GM23338 (cell line): ENCODE data around the gene PCYT2. TPM values are rescaled to one million over a fixed set of nuclear protein-coding genes. Genes with fewer than 3 reads are reported as not detected.

ENCODE experiments used
- ATAC-seq: fragments of 200-7000 bp; cut with Tn5 transposase; 3 replicates; pipeline ENCODE4 v1.9.1; 2020
- DNase-seq: peaks from one replicate; pipeline ENCODE4 v3.0.0-alpha.2; 2015; ENCODE audit warnings: low spot score
- H2AFZ ChIP-seq: fragments of 200-600 bp; sonication (generic); 2 replicates; pipeline ENCODE4 v1.8.0; 2016; ENCODE audit warnings: antibody characterized with exemption, mild to moderate bottlenecking, moderate library complexity
- H3F3A ChIP-seq: fragments of 200-600 bp; sonication (generic); replicated peaks from 2 replicates; pipeline ENCODE4 v1.8.0; 2017; ENCODE audit warnings: antibody characterized with exemption, mixed run types, low read depth
- H3K27ac ChIP-seq: fragments of 200-600 bp; sonication (generic); 2 replicates; pipeline ENCODE4 v1.6.1; 2016; ENCODE audit warnings: low read depth
- H3K27me3 ChIP-seq: fragments of 200-600 bp; sonication (generic); 2 replicates; pipeline ENCODE4 v1.8.0; 2016; ENCODE audit warnings: mild to moderate bottlenecking, mixed run types, moderate library complexity; ENCODE audit not compliant: insufficient read depth
- H3K36me3 ChIP-seq: fragments of 200-600 bp; sonication (generic); 2 replicates; pipeline ENCODE4 v1.8.0; 2016; ENCODE audit warnings: mild to moderate bottlenecking; ENCODE audit not compliant: insufficient read depth
- H3K4me1 ChIP-seq: fragments of 200-600 bp; sonication (generic); 2 replicates; pipeline ENCODE4 v1.8.0; 2016; ENCODE audit warnings: mild to moderate bottlenecking, moderate library complexity; ENCODE audit not compliant: insufficient read depth
- H3K4me2 ChIP-seq: fragments of 200-600 bp; sonication (generic); 2 replicates; pipeline ENCODE4 v1.7.1; 2017; ENCODE audit warnings: mixed run types
- H3K4me3 ChIP-seq: fragments of 200-600 bp; sonication (generic); 2 replicates; pipeline ENCODE4 v1.6.1; 2016; ENCODE audit warnings: mixed run types
- H3K79me2 ChIP-seq: fragments of 200-600 bp; sonication (generic); replicated peaks from 2 replicates; pipeline ENCODE4 v1.8.0; 2017; ENCODE audit warnings: mild to moderate bottlenecking; ENCODE audit not compliant: insufficient read depth
- H3K9me2 ChIP-seq: fragments of 200-600 bp; sonication (generic); 2 replicates; pipeline ENCODE4 v1.8.0; 2017; ENCODE audit not compliant: insufficient read depth
- H4K20me1 ChIP-seq: fragments of 200-600 bp; sonication (generic); replicated peaks from 2 replicates; pipeline ENCODE4 v1.8.0; 2017; ENCODE audit warnings: mild to moderate bottlenecking; ENCODE audit not compliant: insufficient read depth
- H3K27ac Mint-ChIP-seq: 2 replicates; pipeline ENCODE4 v1.8.0; 2020; ENCODE audit warnings: inconsistent platforms, mild to moderate bottlenecking, moderate library complexity, mixed read lengths
- H3K27me3 Mint-ChIP-seq: 3 replicates; pipeline ENCODE4 v1.8.0; 2022; ENCODE audit warnings: low read depth, mild to moderate bottlenecking, moderate library complexity, mixed read lengths, inconsistent platforms; ENCODE audit not compliant: insufficient read depth, poor library complexity
- H3K36me3 Mint-ChIP-seq: 3 replicates; pipeline ENCODE4 v1.8.0; 2021; ENCODE audit warnings: low read depth, mild to moderate bottlenecking, inconsistent platforms, moderate library complexity, mixed read lengths
- H3K4me1 Mint-ChIP-seq: 3 replicates; pipeline ENCODE4 v1.8.0; 2020; ENCODE audit warnings: mild to moderate bottlenecking, inconsistent platforms, mixed read lengths
- H3K4me3 Mint-ChIP-seq: 3 replicates; pipeline ENCODE4 v1.8.0; 2021; ENCODE audit warnings: moderate library complexity, mild to moderate bottlenecking, inconsistent platforms, mixed read lengths
- H3K9me3 Mint-ChIP-seq: 3 replicates; pipeline ENCODE4 v1.8.0; 2020; ENCODE audit warnings: moderate library complexity, mild to moderate bottlenecking, inconsistent platforms, mixed read lengths
- CREB1 ChIP-seq: fragments of 250-450 bp; sonication (Bioruptor Pico); IDR thresholded peaks from 2 replicates; pipeline ENCODE4 v1.5.0; 2020; ENCODE audit warnings: low read depth, mild to moderate bottlenecking, moderate library complexity
- CTCF ChIP-seq, 2 experiments: fragments of 200-600 bp in 1 of 2; sonication (generic) in 1 of 2; conservative IDR thresholded peaks; 2 replicates each; pipeline versions ENCODE4 v1.5.1 to v1.6.1; 2016 to 2017; ENCODE audit warnings: antibody characterized with exemption in 2 of 2, low read depth in 2 of 2, mild to moderate bottlenecking in 2 of 2, moderate library complexity in 1 of 2
- ETS1 ChIP-seq: IDR thresholded peaks from 2 replicates; pipeline ENCODE4 v1.6.1; 2016; ENCODE audit warnings: antibody characterized with exemption
- EZH2 ChIP-seq: fragments of 200-600 bp; sonication (generic); IDR thresholded peaks from one replicate; pipeline ENCODE4 v1.8.0; 2017; ENCODE audit warnings: antibody characterized with exemption, mild to moderate bottlenecking, low read depth; ENCODE audit not compliant: unreplicated experiment
- EZH2phosphoT487 ChIP-seq: fragments of 200-600 bp; sonication (generic); IDR thresholded peaks from one replicate; pipeline ENCODE4 v1.8.1; 2018; ENCODE audit warnings: antibody characterized with exemption; ENCODE audit not compliant: unreplicated experiment
- JUNB ChIP-seq: IDR thresholded peaks from one replicate; pipeline ENCODE4 v1.6.1; 2016; ENCODE audit warnings: antibody characterized with exemption; ENCODE audit not compliant: unreplicated experiment
- NANOG ChIP-seq: IDR thresholded peaks from 2 replicates; pipeline ENCODE4 v1.6.1; 2016; ENCODE audit warnings: antibody characterized with exemption, borderline replicate concordance
- POLR2AphosphoS5 ChIP-seq: IDR thresholded peaks from 2 replicates; pipeline ENCODE4 v1.6.1; 2016; ENCODE audit warnings: antibody characterized with exemption, low read depth
- REST ChIP-seq: IDR thresholded peaks from one replicate; pipeline ENCODE4 v1.6.1; 2018; ENCODE audit warnings: antibody characterized with exemption; ENCODE audit not compliant: unreplicated experiment
- STAT1 ChIP-seq: IDR thresholded peaks from one replicate; pipeline ENCODE4 v1.6.1; 2016; ENCODE audit warnings: antibody characterized with exemption; ENCODE audit not compliant: unreplicated experiment
- ZNF331 ChIP-seq: fragments of 250-450 bp; sonication (Bioruptor Pico); IDR thresholded peaks from 2 replicates; pipeline ENCODE4 v1.5.0; 2020; ENCODE audit warnings: low read depth, mild to moderate bottlenecking, moderate library complexity
- polyA plus RNA-seq: library from polyadenylated mRNA; unstranded; fragments of >200 nt; fragmentation: Nextera tagmentation; extraction: Ambion mirVana; gene quantifications from 2 replicates; pipeline ENCODE4 v1.2.1, GENCODE V29; 2016
- total RNA-seq: library from RNA; depleted of rRNA; stranded (reverse); fragments of >200 nt; shearing (Covaris generic); gene quantifications from 2 replicates; pipeline ENCODE4 v1.2.3, GENCODE V29; 2014

PCYT2 gene
- total and polyA plus RNA-seq, 2 experiments from 2014 or later: 51.6 to 82.9 TPM

- TF ChIP-seq ETS1 (no peak), JUNB (no peak), STAT1 (no peak), ZNF331 (CRISPR knock-in tag) (no peak), CTCF (conservative IDR thresholded peaks at IDR 0.05; ENCODE audit: low read depth in 2 of 2) (no peak), REST (no peak), EZH2 (no peak), POLR2AphosphoS5 (no peak), NANOG (no peak), EZH2phosphoT487 (no peak)
These were observed 10.3 kb upstream of the PCYT2 start (continued) for GRCh38 chr17:81921537-81921862.

- Mint-ChIP-seq H3K27ac (peak overlapping the region; percentile 93), H3K4me3 (peak overlapping the region; percentile 16; the same call in 1 of the 3 replicates), H3K9me3 (no peaks in the 10 kb centered on the region; the same call in 2 of the 3 replicates), H3K27me3 (peaks cover 34% of the 10 kb centered on the region), H3K36me3 (peaks cover 40% of the 10 kb centered on the region), H3K4me1 (peaks cover 50% of the 10 kb centered on the region)
- H3K79me2 ChIP-seq: peaks cover 78% of the 10 kb centered on the region
- no peak for DNase-seq
- ATAC-seq: no peak
- H3K27me3 ChIP-seq: no peaks in the 10 kb centered on the region
- no peak overlapping the region for H3K27ac ChIP-seq
- no peaks in the 10 kb centered on the region; the same call in 1 of the 2 replicates for H3K36me3 ChIP-seq
- peaks cover 19% of the 10 kb centered on the region for H4K20me1 ChIP-seq
- no peak overlapping the region for H3K4me3 ChIP-seq
- no peaks in the 10 kb centered on the region for H3K9me2 ChIP-seq
- H3F3A ChIP-seq: peaks cover 39% of the 10 kb centered on the region
- no peak for TF ChIP-seq POLR2AphosphoS5
- TF ChIP-seq ZNF331 (CRISPR knock-in tag): no peak
- TF ChIP-seq CREB1 (CRISPR knock-in tag): no peak
- no peak for TF ChIP-seq STAT1
- peaks cover 33% of the 10 kb centered on the region for H3K4me1 ChIP-seq
- no peak overlapping the region for H2AFZ ChIP-seq
- no peak overlapping the region for H3K4me2 ChIP-seq
These were observed 9.7 kb upstream of the PCYT2 start for GRCh38 chr17:81920612-81921536.
